Stomach (tissue), 9 donors: ENCODE measurements around the gene PLPPR2. TPM values are rescaled to one million over a fixed set of nuclear protein-coding genes. Genes with fewer than 3 reads are reported as not detected.
A peak's percentile ranks its signal among the peaks of the same experiment; 100 is the strongest.

ENCODE experiments used
- DNase-seq, 2 donors: peaks; one replicate each; pipeline versions ENCODE4 v3.0.0 to v3.0.0-alpha.2; 2013 to 2019
- H3K27ac ChIP-seq, 5 donors: fragments of 200-600 bp in 4 of 5; sonication (generic) in 4 of 5; one replicate each; pipeline ENCODE4 v1.5.1; 2013 to 2019; ENCODE audit warnings: mild to moderate bottlenecking in 1 of 5, moderate library complexity in 1 of 5
- H3K27me3 ChIP-seq, 3 donors: fragments of 200-600 bp; sonication (generic); one replicate each; pipeline ENCODE4 v1.5.1; 2017 to 2019; ENCODE audit warnings: mixed run types in 1 of 3
- H3K36me3 ChIP-seq, 4 donors: fragments of 200-600 bp; sonication (generic); 1 replicate in 3 of 4; 2 replicates in 1 of 4; pipeline ENCODE4 v1.5.1; 2016 to 2019
- H3K4me1 ChIP-seq, 4 donors: fragments of 200-600 bp; sonication (generic); one replicate each; pipeline ENCODE4 v1.5.1; 2016 to 2019
- H3K4me3 ChIP-seq, 4 donors: fragments of 200-600 bp; sonication (generic) in 3 of 4; one replicate each; pipeline ENCODE4 v1.5.1; 2016 to 2019; ENCODE audit warnings: mild to moderate bottlenecking in 1 of 4
- H3K9me3 ChIP-seq, 4 donors: fragments of 200-600 bp; sonication (generic); one replicate each; pipeline ENCODE4 v1.5.1; 2016 to 2019
- EP300 ChIP-seq: sonication (generic); formaldehyde crosslinking; IDR thresholded peaks from one replicate; pipeline ENCODE4 v1.6.1; 2017; ENCODE audit warnings: antibody characterized with exemption
- POLR2A ChIP-seq, 4 donors: fragments of 450-650 bp; IDR thresholded peaks; one replicate each; pipeline ENCODE4 v1.6.1; 2016; ENCODE audit warnings: antibody characterized with exemption in 4 of 4, control low read depth in 2 of 4, mild to moderate bottlenecking in 1 of 4, moderate library complexity in 1 of 4
- POLR2AphosphoS5 ChIP-seq, 3 donors: sonication (generic); formaldehyde crosslinking; IDR thresholded peaks; one replicate each; pipeline ENCODE4 v1.6.1; 2016; ENCODE audit warnings: antibody characterized with exemption in 3 of 3
- WGBS, 5 donors: extraction: QIAGEN DNeasy Blood & Tissue Kit in 3 of 5; methylation state at CpG; one replicate each; pipeline versions ENCODE4 v1.1.5 to v1.1.7; 2013 to 2018; 5-methylcytosine and 5-hydroxymethylcytosine counted together
- intact Hi-C: fragments of 100-400 bp; cut with DNase I; formaldehyde crosslinking; loops from one replicate; pipeline ENCODE4 v1.15.1; 2023; ENCODE audit warnings: low total_unique reads
- polyA plus RNA-seq, 3 donors: library from polyadenylated mRNA; stranded (reverse); fragments of 200-250 nt; gene quantifications; one replicate each; pipeline ENCODE4 v1.2.3, GENCODE V29; 2013
- total RNA-seq, 5 donors: library from RNA; depleted of rRNA; stranded (reverse); fragments of >200 nt; gene quantifications; one replicate each; pipeline versions ENCODE4 v1.1.0 to v1.2.3, GENCODE V29; 2014 to 2016
- TF ChIP-seq, protein P1 (sequence below), 7 experiments: fragments of 450-650 bp in 4 of 7; fragments of 200-600 bp in 3 of 7; sonication (generic) in 3 of 7; IDR thresholded peaks; one replicate each; pipeline ENCODE4 v1.5.1; 2016 to 2019; ENCODE audit warnings: antibody characterized with exemption in 7 of 7, control low read depth in 2 of 7, mild to moderate bottlenecking in 1 of 7
- donor health status: healthy with polysubstance abuse.
- donor health status: Bipolar disorder and iron deficiency.
- donor health status: healthy.

PLPPR2 gene
- total and polyA plus RNA-seq, 8 donors, result 6.1 to 364 (median 9.8) TPM

DNA sequence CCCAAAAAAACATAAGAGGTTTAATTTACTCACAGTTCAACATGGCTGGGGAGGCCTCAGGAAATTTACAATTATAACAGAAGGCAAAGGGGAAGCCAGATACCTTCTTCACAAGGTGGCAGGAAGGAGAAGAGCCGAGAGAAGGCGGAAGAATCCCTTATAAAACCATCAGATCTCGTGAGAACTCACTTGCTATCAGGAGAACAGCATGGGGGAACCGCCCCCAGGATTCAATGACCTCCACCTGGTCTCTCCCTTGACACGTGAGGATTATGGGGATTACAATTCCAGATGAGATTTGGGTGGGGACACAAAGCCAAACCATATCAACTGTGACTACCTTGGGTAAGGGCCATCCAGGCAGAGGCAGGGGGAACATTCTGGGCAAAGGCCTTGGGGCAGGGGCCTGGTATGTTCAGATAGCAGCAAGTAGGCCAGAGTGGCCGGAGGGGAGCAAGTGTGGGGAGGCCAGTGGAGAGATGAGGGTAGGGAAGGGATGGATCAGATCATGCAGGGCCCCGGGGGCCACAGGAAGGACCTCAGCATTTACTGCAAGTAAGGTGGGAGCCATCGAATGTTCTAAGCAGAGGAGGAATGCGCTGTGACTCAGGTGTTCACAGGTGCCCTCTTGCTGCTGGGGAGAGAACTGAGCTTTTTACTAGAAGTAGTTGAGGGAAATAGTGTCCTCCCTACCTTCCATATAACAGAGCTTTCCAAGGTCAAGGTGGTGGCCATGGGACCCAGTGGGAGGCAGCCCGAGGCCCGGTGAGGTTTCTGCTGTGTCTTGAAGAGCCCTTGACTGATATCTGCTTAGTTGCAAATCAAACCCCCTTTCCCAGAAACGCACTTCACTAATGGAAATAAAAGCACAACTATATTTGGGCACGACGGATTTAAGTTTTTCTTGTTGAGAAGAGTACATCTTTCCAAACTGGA lies 33.8 kb upstream of the PLPPR2 start:
- H3K27me3 ChIP-seq, result no peaks in the 10 kb centered on the region
- no peak for DNase-seq
- intact Hi-C loops, result no loop called here
- WGBS, 5 donors, result 68 to 80% (median 71%) methylated on average over 14 of the region's 14 CpGs
- H3K36me3 ChIP-seq, result peaks cover 8 to 18% (median 16%) of the 10 kb centered on the region in 4 donors
- H3K9me3 ChIP-seq, result no peaks in the 10 kb centered on the region
- TF ChIP-seq EP300 (no peak), POLR2AphosphoS5 (IDR thresholded peaks at IDR 0.05) (no peak), POLR2A (IDR thresholded peaks at IDR 0.05) (no peak)
- TF ChIP-seq, protein P1, sequence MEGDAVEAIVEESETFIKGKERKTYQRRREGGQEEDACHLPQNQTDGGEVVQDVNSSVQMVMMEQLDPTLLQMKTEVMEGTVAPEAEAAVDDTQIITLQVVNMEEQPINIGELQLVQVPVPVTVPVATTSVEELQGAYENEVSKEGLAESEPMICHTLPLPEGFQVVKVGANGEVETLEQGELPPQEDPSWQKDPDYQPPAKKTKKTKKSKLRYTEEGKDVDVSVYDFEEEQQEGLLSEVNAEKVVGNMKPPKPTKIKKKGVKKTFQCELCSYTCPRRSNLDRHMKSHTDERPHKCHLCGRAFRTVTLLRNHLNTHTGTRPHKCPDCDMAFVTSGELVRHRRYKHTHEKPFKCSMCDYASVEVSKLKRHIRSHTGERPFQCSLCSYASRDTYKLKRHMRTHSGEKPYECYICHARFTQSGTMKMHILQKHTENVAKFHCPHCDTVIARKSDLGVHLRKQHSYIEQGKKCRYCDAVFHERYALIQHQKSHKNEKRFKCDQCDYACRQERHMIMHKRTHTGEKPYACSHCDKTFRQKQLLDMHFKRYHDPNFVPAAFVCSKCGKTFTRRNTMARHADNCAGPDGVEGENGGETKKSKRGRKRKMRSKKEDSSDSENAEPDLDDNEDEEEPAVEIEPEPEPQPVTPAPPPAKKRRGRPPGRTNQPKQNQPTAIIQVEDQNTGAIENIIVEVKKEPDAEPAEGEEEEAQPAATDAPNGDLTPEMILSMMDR (IDR thresholded peaks at IDR 0.05), result no peak
- peaks cover 28 to 82% (median 38%) of the 10 kb centered on the region in 4 donors for H3K4me1 ChIP-seq
- H3K27ac ChIP-seq, result peak overlapping the region in 3 of 5 donors; percentile 85 to 90 (median 88)
- H3K4me3 ChIP-seq, result peak overlapping the region in 1 of 4 donors; percentile 11

DNA sequence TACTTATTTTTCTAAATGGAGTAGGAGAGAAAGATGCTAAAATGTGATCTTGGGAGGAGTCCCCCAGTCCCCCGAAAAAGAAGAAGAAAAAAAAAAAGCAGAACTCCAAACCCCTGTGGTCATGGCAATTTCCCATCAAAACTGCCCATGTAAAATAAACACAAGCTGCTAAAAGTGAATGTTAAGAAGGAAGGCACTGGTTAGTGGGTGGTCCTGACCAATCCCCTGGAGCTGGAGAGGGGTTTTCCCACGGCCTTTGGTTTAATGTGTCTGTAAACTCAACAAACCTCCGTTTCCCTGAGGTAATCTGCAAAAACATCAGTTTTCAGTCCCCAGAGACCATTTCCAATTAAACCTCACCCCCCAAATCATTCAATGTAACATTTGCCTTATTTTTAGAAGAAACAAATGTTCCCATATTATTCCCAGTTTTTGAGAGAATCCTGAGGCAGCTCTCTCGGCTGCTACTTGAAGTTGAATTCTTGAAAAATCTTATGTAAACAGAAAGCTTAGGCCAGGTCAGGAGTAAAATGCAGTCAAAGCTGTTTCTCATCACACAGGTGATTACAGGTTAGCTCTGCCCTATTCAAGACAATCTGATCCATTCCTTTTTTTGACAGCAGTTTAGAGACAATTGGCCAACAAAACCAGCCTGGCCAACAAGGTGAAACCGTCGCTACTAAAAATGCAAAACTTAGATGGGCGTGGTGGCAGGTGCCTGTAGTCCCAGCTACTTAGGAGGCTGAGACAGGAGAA lies 32.8 kb upstream of the PLPPR2 start:
- Histone ChIP-seq H3K27me3 (no peaks in the 10 kb centered on the region), H3K27ac (peak overlapping the region in 3 of 5 donors; percentile 85 to 90 (median 88))
- WGBS, 5 donors, result 28 to 43% (median 34%) methylated on average over 7 of the region's 7 CpGs

DNA sequence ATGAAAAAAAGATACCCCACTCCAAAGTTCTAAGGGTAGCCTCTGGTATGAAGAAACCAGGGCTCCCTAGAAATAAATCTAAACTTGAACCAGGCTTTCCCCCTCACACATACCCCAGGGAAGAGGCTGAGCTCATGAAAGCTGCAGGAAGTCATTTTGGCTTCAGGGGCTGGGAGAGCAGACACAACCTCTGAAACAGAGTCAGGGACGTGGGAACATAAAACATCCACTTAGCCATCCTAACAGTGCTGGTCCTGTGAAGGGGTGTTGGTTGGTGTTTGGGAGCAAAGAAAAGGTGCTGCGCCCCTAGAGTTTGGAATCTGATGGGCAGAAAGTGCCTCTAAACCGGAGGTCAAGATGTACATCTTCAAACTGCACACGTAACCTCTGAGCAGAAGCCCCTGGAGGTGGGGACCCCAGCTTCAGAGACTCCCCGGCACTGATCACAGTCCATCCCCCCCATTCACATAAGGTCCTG lies 31.6 kb upstream of the PLPPR2 start:
- TF ChIP-seq, protein P1 (IDR thresholded peaks at IDR 0.05), result no peak
- TF ChIP-seq POLR2A (IDR thresholded peaks at IDR 0.05), result no peak
- no peak for TF ChIP-seq EP300
- TF ChIP-seq POLR2AphosphoS5 (IDR thresholded peaks at IDR 0.05), result no peak
- H3K9me3 ChIP-seq, result no peaks in the 10 kb centered on the region
- peak overlapping the region; percentile 73 to 90 (median 85) for H3K27ac ChIP-seq
- no peak for DNase-seq
- H3K4me1 ChIP-seq, result peaks cover 22 to 66% (median 38%) of the 10 kb centered on the region in 4 donors
- peaks cover 17 to 40% (median 38%) of the 10 kb centered on the region in 4 donors for H3K36me3 ChIP-seq
- H3K27me3 ChIP-seq, result no peaks in the 10 kb centered on the region
- intact Hi-C loops, result no loop called here
- no peak overlapping the region for H3K4me3 ChIP-seq
- WGBS, 5 donors, result 46 to 72% (median 61%) methylated on average over 5 of the region's 5 CpGs

More for the DNA sequence above, 32.8 kb upstream of the PLPPR2 start:
- TF ChIP-seq POLR2A (IDR thresholded peaks at IDR 0.05) (no peak), EP300 (no peak), POLR2AphosphoS5 (IDR thresholded peaks at IDR 0.05) (no peak)
- TF ChIP-seq, protein P1 (IDR thresholded peaks at IDR 0.05), result no peak
- Histone ChIP-seq H3K4me1 (peaks cover 28 to 78% (median 38%) of the 10 kb centered on the region in 4 donors), H3K9me3 (no peaks in the 10 kb centered on the region), H3K4me3 (no peak overlapping the region), H3K36me3 (peaks cover 13 to 28% (median 26%) of the 10 kb centered on the region in 4 donors)
- peak in 1 of 2 donors; percentile 50 for DNase-seq
- intact Hi-C loops, result no loop called here

DNA sequence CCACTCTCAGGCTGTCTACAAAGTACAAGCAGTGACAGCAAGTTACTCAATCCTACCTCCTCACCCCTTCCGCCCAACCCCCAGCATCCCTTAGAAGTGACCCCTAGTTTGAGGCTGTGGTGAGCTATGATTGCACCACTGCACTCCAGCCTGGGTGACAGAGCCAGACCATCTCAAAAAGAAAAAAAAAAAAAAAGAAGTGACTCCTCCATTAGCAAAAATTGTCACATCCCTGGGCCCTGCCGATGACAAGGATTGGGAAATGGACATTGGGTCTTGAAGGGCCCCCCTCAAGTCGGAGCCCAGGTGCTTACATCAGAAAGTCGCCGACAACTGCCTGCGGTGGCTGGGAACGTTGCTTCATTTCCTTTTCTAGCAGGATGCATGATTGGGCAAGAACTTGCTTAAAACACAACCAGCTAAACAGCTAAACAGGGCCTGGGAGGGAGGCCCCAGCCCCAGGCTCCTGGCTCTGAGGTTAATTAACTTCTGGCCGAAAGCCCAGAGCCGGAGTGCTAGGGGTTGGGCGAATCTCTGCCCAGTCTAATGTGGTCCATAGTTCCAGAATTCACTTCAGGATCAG lies 31.1 kb upstream of the PLPPR2 start:
- TF ChIP-seq POLR2AphosphoS5 (IDR thresholded peaks at IDR 0.05) (peak; percentile 44 to 78 (median 67)), EP300 (no peak), POLR2A (IDR thresholded peaks at IDR 0.05) (no peak)
- TF ChIP-seq, protein P1 (IDR thresholded peaks at IDR 0.05), result peak in 1 of 7 experiments; percentile 13
- H3K4me1 ChIP-seq, result peaks cover 22 to 61% (median 36%) of the 10 kb centered on the region in 4 donors
- peak overlapping the region; percentile 73 to 90 (median 85) for H3K27ac ChIP-seq
- WGBS, 5 donors, result 5 to 13% (median 10%) methylated on average over 10 of the region's 10 CpGs
- H3K9me3 ChIP-seq, result no peaks in the 10 kb centered on the region
- peak; percentile 85 to 88 for DNase-seq
- H3K36me3 ChIP-seq, result peaks cover 19 to 45% (median 43%) of the 10 kb centered on the region in 4 donors
- no peaks in the 10 kb centered on the region for H3K27me3 ChIP-seq
- peak overlapping the region in 1 of 4 donors; percentile 11 for H3K4me3 ChIP-seq
- intact Hi-C loops, result no loop called here
